ENCODE data around the gene PISD. TPM values are rescaled to one million over a fixed set of nuclear protein-coding genes. Genes with fewer than 3 reads are reported as not detected.

PISD gene
- polyA plus RNA-seq, 4 donors, result 31.1 to 36.2 (median 34.4) TPM

GRCh38 chr22:31652911-31653684 lies 8.9 kb downstream of the PISD start:
- DNase-seq (ENCODE audit: low read depth in 4 of 4, low spot score in 3 of 4), result no peak

- DNase-seq (ENCODE audit: low read depth in 4 of 4, low spot score in 3 of 4), result no peak
These were observed 9.9 kb downstream of the PISD start for GRCh38 chr22:31652088-31652487.

DNA sequence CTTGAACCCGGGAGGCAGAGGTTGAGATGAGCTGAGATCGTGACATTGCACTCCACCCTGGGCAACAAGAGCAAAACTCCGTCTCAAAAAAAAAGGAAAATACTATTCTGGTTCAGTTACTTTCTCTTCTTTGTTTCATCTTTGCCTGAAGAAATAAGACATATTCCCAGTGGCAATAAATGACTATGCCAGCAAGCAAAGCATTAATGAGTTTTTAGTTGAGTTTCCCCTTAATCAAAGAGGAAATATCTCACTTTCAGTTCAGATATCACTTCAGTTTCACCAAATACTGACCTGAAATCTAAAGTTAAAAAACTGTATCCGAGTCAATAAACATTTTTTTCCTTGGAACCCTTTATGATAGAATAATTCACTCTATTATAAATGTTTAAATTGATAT lies 10.4 kb downstream of the PISD start:
- DNase-seq (ENCODE audit: low read depth in 4 of 4, low spot score in 3 of 4), result no peak

GRCh38 chr22:31650391-31650790 lies 11.6 kb downstream of the PISD start:
- DNase-seq (ENCODE audit: low read depth in 4 of 4, low spot score in 3 of 4), result no peak

DNA sequence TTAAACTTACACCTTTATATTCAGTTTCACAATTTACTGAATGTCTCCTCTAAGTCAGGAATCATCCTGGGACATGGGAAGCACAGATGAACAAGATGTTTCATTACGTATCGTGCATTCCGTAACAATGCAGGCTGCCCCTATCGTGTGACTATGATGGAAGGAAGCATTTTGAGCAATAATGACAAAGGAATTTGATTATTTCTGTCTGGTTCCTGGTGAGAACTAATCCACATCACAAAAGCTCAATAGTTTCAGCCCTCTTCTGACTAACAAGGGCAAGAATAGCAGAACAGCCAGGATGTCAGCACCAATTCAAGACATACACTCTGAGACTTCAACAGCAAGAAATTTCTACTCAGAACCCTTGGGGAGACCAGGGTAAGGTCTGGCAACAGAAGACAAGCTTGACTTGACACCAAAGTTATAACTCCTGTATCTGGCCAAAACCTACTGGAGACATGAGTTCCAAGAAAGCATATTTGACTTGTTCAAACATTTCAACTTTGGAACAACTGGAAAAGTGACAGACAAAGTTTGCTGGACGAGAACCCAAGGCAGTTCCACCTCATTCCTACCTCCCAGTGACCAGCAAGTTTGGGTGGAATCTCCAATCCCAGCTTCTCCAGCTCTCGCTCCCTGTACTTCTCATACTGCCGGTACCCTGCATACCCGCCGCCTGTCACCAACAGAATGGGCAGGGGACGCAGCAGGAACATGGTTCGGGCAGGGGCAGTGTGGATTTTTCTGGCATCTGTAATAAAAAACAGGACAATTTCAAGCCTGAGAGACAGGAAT lies 14.3 kb downstream of the PISD start:
- no peak for DNase-seq (ENCODE audit: low read depth in 4 of 4, low spot score in 3 of 4)

DNA sequence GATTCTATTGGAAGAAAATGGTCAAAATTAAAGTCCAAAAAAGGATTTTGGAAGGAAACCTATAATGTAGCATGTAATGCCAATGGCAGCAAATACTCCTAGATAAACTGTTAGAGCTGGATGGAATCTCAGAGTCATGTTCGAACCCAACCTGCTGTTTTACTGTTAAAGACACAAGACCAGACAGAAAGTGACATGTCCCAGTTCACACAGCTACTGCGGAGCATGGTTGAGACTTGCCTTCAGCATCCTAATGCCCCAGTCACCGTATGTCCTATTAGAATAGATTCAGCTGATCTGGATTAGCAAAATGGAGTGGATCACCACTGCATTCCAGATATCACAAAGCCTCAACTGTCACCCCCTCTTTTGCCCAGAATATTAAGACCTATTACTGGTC lies 14.9 kb downstream of the PISD start:
- no peak for DNase-seq (ENCODE audit: low read depth in 4 of 4, low spot score in 3 of 4)

- DNase-seq (ENCODE audit: low read depth in 4 of 4, low spot score in 3 of 4), result no peak
These were observed 15.6 kb downstream of the PISD start for GRCh38 chr22:31646186-31647019.

GRCh38 chr22:31639436-31640039 lies 22.5 kb downstream of the PISD start:
- DNase-seq (ENCODE audit: low read depth in 4 of 4, low spot score in 3 of 4), result no peak

DNA sequence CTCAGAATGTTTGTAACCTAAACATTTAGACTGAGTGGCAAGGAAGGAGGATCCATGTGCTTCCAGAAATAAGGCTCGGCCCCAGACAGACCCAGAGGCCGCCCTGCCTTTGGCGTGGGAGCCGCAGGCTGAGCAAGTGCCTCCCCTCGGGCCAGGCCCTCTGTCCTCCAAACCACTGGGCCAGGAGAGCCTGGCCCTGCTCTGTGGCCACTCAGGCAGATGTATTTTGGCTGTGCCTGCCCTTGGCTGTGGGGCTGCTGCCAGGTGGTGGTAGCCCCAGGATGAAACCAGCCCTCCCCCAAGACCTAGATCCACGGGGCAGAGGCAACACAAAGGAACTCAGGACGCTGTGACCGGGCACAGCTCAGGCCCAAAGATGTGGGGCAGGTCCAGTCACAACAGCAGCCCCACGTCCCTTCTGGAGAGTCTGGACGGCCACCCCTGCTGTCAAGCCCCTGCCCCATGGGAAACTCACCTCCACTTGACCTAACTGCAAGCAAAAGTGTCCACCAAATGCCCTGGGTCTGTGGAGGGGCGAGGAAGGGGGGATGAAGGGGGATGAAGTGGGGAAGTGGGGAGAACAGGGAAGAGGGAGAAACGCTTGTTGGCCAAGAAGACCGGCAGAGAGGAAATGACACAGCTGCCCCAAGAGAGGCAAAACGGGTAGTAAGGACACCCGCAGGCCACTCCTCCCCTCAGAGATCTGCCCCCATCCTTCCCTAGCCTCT lies 24.0 kb downstream of the PISD start:
- no peak for DNase-seq (ENCODE audit: low read depth in 4 of 4, low spot score in 3 of 4)

GRCh38 chr22:31637447-31637890 lies 24.5 kb downstream of the PISD start:
- DNase-seq (ENCODE audit: low read depth in 4 of 4, low spot score in 3 of 4), result no peak

DNA sequence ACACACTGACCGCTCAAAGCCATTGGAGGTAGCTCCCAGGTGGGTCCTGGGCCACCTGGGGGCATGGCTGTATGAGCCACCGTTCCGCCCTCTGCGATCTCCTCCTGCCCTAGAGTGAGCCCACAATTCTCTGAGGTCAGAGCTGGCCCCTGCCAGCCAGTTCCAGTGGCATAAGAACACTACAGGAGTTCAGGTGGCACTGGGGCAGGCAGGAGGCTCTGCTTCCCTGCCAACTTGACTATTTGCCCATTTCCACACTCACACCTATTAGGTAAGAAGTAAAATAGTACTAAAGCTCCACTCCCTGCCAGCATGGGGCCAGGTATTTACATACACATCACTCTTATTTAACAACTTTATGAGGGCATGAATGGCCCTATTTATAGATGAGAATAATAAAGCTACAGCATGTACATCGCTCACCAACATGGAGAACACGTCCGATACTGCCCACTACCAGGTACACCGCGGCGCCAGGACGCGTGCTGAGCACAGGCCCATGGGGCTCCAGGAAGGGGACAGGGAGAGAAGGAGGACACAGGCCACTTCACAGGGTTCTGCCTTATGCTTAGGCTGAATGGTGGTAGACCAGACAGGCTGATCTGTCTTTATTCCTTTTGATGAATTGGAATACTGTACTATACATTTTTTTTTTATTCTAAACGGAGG lies 26.2 kb downstream of the PISD start:
- DNase-seq (ENCODE audit: low read depth in 4 of 4, low spot score in 3 of 4), result no peak

GRCh38 chr22:31631436-31631835 lies 30.6 kb downstream of the PISD start:
- no peak for DNase-seq (ENCODE audit: low read depth in 4 of 4, low spot score in 3 of 4)

DNA sequence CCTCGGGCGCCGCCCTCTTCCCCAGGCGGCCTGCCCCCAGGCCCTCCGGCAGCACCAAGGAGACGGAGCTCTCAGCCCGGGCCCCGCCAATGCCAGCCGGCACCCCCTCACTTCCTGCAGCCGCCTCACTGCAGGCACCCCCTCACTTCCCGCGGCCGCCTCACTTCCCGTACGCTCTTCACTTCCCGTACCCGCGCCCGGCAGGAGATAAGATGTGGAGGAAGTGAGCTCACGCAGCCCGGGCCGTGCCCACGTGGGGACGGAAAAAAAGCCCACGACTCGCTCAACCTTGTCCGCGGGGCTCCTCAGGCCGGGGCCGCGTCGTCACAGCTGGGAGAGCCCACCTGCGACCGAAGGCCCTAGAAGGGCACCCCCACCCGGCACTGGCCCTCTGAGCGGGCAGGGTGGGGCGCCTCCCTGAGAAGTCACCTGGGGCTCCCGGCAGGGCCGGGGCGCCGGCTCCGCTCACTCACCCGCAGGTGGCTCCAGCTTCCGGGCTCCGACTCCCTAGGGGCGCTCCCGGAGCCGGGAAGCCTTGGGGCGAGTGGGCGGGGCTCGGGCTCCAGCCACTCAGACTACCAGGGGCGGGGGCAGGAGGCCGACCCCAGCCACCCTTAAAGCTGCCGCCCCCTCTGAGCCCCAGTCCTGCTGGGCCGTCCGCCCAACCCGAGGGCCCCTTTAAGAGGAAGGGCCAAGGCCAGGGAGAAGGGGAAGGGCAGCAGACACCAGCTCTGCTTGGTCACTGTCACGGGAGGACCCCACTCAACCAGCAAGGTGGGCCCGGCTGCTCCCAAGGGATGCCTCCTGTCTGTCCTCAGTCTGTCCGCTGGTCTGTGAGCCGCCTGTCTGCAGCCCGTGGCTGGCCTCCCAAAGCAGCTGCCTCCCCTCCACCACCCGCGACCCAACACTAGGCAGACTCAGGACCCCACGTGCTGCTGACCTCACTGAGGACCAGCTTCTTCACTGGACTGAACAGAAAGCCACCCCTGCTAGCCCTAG lies 31.4 kb downstream of the PISD start:
- DNase-seq (ENCODE audit: low read depth in 4 of 4, low spot score in 3 of 4), result peak in 3 of 4 donors; percentile 52 to 69 (median 58)

GRCh38 chr22:31629741-31630184 lies 32.3 kb downstream of the PISD start:
- DNase-seq (ENCODE audit: low read depth in 4 of 4, low spot score in 3 of 4), result no peak

DNA sequence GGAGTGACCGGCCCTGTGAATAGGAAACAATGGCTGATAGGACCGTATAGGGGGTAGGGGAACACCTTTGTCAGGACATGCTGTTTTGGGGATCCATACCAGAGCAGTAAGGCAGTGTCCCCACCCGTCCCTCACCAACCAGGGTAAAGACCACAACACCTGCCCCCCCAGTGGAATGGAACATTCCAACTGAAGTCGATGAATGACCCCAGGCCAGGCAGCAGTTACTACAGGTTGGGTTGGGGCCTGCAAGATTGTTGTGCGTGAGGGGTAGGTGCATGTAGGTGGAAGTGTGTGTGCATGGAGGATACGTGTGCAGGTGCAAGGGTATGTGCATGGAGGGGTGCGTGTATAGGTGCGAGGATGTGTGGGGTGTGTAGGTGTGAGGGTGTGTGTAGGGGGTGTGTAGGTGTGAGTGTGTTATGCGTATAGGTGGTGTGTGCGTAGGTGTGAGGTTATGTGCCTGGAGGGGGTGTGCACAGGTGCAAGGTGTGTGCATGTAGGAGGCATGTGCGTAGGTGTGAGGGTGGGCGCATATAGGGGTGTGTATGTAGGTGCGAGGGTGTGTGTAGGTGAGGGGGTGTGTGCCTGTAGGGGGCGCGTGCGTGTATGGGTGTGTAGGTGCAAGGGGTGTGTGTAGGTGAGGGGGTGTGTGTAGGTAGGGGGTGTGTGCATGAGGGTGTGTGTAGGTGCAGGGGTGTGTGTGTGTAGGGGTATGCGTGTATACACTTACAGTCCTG lies 32.9 kb downstream of the PISD start:
- DNase-seq (ENCODE audit: low read depth in 4 of 4, low spot score in 3 of 4), result no peak

DNA sequence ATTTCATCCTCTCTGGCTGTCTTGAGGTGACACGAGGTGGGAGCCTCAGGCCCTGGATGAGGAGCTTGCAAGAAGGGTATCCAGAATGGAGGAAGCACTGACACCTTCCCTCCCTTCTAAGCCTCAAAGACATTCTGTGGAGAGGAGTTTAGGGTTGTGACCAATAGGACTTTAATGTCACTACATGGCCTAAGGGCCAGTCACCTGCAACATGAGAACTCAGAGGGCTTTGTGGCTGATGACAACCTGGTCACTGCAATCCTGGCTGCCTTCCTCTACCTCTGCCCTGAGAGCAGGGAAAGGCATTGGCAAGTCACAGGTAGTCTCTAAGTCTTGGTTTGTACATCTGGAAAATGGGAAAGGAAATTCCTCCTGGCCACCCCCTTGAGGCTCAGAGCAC lies 33.7 kb downstream of the PISD start:
- DNase-seq (ENCODE audit: low read depth in 4 of 4, low spot score in 3 of 4), result no peak

GRCh38 chr22:31627223-31627731 lies 34.7 kb downstream of the PISD start:
- no peak for DNase-seq (ENCODE audit: low read depth in 4 of 4, low spot score in 3 of 4)

All from right renal pelvis (tissue), 4 donors.